HPDE6-E6E7 (cell line): ENCODE measurements around the gene SH3BP4.
A peak's percentile ranks its signal among the peaks of the same experiment; 100 is the strongest.

Experiments
- DNase-seq: peaks from one replicate; pipeline ENCODE4 v3.0.0; 2011; ENCODE audit warnings: missing footprints; ENCODE audit errors: extremely low spot score

The SH3BP4 gene

DNA sequence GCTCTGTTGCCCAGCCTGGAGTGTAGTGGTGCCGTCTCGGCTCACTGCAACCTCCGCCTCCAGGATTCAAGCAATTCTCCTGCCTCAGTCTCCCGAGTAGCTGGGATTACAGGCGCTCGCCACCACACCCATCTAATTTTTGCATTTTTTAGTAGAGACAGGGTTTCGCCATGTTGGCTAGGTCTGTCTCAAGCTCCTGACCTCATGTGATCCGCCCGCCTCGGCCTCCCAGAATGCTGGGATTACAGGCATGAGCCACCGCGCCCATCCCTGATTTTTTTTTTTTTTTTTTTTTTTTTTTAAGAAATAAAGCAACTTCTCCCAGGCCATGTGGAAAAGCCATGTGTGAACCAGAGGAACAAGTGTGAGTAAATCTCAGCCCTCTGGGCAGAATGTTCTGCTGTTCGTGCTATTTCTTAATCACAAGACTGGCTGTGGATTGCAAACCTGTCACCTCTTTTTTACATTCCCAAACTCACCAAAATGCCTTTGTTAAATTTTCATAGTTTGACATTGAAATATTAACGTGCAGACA is 6.4 kb upstream of the SH3BP4 start:
- DNase-seq = no peak

DNA sequence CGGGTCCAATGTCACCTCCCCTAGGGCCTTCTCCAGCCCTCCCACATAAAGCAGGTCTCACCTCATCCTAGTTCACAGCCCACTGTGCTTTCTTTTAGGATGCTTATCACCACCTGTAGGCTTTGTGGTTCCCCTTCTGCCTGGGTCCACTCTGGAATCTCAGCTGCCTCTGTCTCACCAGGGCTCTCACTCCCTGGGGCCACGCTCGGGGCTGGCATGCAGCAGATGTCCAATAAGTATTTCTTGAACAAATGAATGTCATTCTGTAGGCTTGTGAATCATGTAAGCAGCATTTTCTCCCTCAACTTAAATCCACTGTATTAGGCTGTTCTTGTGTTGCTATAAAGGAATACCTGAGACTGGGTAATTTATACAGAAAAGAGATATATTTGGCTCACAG is 4.3 kb upstream of the SH3BP4 start:
- DNase-seq = no peak

DNA sequence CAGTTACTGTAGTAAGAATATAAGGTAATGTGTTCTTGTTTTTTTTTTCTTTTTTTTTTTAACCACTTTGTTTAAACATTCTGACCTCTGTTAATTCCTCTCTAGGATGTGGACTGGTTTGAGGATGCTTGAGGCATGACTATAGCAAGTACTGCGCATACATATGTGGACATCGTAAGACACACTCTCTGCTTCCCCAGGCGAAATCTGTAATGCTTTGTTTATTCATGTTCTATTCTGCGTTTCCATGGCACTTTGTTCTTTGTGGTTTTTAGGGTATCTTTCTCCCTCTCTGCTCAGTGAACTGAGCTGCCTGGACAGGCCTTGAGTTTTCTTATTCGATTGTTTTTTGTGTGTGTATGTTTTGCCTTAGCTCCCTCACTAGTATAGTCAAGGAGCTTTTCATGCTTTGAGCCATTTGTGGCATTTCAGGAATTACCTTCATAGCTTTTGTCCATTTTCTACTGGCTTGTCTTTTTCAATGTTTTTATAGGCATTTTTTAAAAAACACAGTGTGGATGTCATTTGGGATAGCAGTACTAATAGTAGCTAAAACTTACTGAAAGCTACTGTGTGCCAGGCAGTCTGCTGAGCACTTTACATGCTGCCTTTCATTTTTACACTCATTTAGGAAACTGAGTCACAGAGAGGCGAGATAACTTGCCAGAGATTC is 1.9 kb upstream of the SH3BP4 start:
- peak; percentile 68 for DNase-seq

DNA sequence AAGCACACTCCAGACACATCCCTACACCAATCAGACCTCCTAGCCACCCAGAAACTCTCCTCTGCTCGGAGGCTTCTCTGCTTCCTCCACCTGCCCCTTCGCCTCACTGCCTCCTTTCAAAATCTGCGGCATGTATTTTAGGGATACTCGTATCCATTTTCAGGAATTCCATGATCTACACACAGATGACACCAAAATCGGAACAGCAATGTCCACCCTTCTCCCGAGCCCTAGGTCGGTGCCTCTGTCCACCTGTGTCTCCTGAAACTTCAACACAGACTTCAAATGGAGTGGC is 1.4 kb upstream of the SH3BP4 start:
- DNase-seq = no peak

DNA sequence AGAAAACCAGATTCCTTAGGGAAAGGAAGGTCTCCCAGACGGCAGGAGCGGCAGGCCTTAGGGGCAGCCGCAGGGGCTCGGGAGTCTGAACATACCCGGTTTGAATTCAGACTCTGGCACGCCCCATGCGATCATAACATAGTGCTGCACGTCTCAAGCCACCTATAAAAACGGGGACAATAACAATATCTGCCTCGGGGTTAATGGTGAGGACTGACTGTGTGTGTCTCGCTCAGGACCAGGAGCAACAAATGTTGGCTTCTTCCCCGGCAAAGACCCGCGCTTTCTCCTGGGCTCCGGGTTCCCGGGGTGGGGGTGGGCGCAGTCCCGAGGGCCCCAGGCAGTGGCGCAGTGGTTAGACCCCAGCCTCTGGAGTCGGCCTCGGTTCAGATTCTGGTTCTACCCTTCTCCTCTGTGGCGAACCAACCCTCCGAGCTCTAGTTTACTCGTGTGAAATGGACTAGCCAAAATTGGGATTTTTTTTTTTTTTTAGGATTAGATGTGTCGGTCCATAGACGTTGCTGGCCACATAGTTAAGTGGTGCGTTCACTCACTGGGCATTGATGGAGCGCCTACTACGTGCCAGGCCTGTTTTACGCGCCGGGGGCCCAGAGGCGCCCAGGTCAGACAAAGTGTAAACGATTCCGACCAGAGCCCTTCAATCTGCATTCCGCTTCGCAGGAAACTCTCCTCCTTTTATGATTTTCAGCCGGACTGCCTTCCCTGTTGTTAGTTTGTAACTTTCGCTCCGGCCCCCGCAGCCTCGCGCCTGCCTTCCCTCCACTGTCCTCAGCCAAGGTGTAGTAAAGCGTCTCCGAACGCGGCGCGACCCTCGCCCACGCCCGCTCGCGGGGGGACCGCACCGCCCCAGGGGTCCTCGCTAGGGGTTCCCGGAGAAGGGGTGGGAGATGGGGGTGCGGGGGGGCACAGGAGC is 820 bp upstream of the SH3BP4 start:
- no peak for DNase-seq

DNA sequence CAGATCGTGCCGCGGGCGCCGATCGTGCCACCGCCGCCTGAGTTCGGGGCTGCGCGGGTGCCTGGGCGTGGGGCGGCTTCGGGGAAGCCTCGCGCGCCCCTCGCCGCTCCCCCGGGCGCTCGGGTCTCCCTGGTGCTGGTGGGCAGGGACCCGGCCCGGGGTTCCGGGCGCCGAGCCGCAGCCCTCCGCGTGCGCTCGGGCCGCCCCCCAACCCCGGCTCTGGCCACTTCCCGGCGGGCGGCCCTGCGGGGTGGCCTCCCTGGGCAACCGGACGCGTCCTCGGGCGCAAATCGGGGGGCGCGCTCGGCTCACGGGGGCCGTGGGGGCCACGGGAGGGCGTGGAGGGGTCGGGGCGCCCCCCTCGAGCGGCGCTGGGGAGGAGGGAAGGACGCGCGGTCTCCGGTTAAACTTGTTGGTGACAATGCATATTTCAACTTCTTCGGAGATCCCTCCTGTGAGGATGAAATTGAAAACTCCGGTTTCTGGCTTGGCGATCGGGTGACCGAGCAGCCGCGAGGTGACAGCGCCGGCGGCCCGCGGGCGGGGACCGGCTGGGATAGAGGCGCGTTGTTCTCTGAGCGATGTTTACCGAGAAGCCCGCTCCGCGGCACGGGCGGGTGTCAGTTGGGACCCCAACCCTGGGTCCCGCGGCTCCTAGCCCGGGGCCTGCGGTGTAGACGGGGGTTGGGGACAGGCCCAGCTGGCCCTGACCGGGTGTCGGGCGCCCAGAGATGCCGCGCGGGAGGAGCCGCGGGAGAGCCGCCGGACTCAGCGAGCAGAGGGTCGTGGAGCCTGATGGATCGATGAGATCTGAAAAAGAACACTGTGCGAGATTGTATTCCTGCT is 676 bp downstream of the SH3BP4 start:
- no peak for DNase-seq

DNA sequence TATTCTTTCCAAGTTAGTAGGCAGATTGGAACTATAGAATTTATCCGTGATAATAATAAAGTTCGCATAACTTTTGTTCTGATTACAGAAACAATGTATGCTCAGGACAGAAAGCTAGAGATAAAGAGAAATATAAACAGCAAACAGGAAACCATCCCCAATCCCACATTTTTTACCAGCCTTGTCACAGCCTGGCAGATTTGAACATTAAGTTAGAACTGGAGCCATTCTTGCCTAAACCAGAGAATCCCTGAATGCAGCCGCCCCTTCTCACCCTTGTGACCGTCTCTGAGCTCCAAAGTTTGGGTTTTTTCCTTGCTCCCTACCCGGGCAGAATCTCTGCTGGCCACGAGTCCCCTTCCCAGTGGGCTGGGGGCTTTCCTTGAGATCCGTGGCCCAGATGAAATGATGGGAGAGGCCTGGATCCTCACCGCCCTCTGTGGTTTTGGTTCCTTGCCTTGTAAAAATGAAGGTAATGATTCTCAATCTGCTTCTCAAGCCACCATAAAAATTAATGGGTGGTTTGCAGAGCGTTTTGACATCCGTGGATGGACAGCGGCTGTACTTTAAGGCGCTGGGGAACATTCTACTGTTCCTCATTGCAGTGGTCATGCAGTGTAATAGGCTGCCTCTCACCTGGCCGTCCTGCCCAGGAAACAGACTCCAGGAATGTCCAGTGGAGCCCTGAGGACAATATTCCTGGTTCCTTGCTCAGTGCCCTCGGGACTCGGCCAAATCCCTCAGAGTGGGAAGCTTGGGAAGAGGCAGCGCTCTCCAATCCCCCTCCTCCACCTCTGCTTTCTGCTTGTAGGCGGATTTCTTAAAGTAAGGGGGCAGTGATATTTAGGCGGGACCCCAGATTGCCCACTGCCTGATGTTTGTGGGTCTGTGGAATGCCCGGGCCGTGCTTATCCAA is 1.6 kb downstream of the SH3BP4 start:
- DNase-seq = no peak

DNA sequence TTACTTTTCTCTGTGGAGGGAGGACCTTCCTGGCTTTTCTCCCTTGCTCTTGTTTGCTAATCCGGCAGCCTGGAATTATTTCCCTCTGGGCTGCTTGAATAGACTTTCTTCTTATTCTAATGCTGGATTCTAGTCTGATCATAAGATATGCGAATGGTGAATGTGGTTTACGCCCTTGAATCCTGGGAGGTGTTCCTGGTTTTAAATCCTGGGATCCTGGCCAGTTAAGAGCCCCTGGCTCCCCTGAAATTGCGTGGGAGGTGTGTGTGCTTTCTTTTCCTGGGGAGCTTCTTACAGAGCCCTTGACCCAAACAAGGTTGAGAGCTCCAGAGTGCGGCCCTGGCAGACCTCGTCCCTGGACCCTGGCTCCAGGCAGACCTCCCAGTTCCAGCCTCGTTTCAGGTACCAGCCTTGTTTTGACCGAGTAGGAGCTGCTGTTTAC is 2.8 kb downstream of the SH3BP4 start:
- DNase-seq = no peak

DNA sequence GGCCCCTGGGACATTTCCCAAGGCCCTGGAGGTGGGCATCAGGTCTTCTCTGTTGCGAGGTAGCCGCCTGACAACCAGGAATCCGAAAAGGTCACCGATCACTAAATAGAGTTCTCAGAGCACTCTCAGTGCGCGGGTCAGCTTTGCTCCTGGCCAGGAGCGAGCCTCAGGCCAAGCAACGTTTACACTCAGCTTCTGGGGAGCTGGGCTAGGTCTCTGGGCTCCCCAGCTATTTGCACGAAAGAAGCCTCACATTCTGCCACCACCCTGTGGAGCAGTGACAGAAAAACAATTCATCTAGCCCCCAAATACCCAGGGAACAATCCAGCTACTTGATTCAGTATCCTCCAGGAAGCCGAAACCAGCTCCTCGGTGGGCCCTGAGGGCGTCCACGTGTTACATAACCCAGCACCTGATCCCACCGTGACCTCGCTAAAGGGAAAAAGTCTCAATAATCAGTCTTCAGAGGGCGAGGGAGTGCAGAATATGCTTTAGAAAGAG is 3.3 kb downstream of the SH3BP4 start:
- no peak for DNase-seq

DNA sequence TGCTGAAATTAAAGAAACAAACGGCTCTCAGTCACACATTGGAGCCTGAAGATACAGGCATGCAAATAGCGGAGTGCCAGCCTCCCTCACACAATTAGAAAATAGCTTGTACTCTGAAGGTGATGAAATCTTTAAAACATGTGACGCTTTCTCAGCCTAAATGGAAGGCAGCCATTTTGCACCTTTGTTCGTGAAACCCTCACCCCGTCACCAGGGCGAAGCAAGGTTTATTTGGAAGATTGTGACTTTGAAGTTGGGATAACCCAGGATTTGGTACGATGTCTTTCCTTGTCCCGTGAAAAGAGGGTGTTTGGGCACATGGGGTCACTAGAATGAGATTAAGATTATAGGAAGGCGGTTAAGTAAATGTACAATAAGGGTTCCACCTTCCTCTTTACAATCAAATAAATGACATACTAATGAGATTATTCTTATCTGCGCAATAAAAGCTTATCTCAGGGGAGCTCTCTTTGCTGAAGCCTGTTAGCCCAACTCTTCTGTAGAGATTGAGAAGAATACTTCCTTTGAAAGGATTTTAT is 4.2 kb downstream of the SH3BP4 start:
- no peak for DNase-seq

DNA sequence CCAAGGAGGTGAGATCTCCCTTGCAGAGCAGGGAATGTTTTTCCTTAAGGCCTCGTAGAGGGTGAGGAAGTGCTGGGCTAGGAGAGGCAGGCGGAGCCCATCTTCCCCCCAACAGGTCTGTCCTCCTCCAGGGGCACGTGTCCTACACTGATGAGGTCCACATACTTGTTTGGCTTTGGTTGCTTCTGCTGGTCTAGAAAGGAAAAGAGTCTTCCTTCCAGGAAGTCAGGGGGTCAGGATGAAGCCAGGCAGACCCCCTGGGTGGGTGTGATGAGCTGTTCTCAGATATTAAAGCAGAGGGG is 6.0 kb downstream of the SH3BP4 start:
- no peak for DNase-seq

DNA sequence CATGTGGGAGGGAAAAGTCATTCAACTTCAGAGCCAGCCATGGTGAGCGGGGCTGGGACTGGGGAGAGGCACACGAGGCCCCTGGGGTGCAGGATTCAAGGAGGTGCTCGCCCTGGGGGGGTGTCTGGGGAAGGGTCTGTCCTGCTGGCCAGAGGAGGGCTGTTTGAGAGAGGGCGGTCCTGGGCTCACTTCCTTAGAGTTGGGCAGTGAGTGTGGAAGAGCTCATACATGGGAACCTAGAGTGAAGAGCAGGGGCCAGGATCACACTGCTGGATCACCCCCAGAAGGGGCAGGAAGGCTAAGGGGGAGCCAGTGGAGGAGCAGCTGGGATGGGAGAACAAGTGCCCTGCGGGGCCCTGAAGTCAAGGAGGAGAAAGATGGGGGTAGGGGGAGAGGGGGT is 6.5 kb downstream of the SH3BP4 start:
- no peak for DNase-seq

DNA sequence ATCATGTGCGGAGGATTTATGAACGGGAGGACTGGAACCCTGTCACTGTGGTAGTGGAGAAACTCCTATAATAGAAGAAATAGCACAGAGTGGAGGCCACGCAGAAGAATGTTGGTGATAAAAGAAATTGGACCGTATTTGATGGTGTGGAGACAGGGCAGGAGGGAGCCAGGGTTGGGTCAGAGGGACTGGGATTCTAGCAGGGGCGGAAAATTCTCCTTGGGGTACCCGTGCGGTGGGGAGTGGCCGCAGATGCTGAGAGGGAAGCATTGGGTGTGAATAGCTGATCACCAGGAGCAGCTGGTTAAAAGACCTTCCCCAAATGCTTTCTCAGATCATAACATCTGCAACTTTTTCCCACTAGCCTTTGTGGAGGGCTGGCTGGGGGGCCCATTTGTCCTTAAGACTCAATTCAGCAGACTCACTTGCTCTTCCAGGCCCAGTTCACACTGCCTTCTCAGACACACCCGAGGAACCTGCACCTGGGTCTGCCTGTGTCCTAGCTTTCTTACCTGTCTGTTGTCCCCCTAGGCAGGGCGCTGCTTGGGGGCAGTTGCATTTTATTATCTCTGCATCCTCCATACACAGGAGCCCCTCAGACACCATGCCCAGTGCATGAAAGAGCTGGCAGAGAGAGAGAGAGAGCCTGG is 7.1 kb downstream of the SH3BP4 start:
- no peak for DNase-seq

DNA sequence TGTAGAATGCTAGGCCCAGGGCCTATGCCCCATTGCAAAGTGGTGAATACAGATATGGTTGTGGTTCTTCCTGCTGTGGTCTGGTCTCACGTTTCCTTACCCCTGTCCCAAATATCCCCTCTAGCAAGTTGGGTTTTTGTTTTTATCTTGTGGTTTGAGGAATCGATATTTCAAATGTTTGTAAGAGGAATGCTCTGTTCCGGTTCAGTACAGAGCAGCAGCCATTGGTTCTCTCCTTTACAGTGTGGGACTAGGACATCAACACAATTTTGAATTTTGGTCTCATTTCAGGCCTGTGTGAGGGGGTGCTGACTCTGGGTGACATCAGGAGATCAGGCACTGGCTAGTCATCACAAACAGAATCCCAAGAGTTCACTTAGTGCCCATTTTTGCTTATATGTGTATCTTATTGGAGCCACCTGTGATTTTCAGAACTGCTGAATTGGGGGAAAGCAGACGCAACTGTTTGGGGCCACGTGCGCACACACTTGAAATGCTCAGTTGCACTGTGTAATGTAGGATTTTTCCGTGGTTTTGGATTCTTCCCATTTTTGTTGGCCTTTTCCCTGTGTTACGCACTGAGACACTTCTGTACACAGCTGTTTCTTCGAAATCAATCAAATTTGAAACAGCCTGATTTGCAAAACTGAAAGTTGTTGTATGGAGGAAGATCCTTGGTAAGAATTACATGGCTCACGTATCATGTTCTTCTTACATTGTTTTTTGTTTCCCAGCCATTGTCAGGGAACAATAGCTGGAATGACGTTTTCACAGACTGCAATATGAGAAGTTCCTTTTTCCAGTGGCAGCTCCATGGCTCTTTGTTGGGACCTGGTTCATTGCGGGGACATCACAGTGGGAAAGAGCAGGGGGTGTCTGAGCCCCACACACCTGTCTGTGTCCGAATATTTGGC is 8.6 kb downstream of the SH3BP4 start:
- no peak for DNase-seq

DNA sequence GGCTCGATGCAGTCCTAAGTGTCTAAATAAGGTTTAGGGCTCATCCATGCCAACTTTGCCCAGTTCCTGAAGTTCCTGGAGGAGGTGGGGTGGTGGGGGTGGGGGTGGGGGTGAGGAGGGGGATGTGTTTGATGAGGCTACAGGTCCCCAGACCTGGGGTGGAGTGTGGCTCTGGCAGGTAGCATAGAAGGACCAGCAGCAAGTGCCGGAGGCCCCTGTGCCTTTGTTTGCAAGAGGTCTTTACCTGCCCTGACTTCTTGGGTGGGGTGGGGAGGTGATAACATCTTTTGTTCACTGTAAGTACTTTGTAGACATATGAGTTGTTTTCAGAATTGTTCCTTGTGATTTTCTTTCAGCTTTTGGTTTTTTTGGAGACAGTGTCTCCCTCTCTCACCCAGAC is 10.0 kb downstream of the SH3BP4 start:
- DNase-seq = no peak

DNA sequence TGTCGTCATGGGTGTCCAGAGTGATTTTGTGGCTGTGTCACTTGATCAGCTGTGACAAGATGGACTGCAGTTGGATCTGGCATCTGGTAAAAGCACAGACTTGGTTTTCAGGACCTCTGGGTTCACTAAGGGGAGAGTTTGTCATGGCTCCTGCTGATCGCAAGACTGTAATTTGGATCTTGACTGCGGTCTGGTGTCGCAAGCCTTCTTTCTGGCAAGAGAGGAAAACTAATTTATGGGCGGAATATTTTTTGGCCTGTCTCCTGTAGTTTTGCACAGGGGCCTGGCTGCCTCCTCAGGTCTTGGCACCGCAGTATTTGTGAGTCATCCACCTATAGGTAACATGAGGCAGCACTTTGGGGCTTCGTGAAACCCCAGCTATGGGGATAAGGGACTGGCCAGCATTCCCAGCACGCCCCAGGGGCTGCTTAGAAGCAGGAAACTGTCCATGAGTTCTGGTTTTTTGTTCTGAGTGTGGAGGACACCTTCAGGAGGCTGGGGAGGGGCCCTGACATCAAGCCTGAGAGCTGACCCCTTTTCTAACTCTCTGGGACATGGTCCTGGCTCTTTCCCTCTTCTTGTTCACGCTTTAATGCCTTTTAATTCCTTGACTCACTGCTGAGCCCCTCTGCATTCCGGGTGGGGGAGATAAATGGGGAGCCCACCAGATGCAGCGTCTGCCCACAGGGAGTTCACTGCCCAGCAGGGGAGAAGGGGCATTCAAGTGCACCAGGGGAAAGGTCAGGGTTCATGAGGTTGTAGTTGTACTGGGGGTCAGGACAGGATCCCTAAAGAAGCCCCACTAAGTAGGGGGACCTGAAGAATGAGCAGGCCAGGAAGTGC is 12.2 kb downstream of the SH3BP4 start:
- DNase-seq = no peak

DNA sequence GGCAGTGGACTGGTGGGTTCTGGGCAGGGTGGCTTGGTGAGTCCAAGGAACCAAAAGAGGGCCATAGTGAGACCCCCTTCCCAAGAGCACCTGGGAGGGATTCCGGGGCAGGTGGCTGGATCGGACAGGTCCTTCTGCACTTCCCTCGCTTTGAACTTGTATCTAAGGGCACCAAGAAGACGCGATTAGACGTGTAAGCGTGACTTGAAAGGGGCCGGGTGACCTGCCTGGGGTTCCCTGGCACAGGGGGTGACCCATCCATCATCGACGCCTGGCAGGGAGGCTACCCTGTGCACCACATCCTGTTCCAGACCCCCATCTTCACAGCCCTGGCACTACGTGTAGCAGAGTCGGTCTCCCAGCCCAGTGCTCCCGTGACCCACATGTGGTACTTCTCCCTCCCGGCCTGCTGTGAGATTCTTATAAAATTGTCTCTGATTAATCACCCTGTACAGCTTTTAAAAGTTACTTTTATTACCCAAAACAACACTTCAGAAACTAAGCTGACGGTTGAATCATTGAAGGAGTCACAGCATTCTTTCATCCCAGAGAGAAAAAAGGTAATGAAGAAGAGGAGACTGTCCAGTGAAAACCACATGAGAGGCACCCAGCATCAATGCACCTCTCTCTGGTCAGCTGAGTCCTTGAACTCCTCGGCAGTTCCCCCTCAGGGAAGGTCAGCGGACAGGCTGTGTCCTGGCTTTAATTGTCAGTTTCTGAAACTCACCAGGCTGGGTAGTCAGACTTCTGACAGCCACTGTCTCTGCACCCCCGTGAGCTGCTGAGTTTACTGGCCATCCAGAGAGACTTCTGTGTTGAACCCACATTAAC is 13.0 kb downstream of the SH3BP4 start:
- no peak for DNase-seq
